Right atrium auricular region (tissue), 2 donors: ENCODE results near the gene MYH6. TPM values are rescaled to one million over a fixed set of nuclear protein-coding genes. Genes with fewer than 3 reads are reported as not detected.

Experiments used
- DNase-seq: peaks from one replicate; pipeline ENCODE4 v3.0.0-alpha.2; 2019; ENCODE audit warnings: low spot score
- H3K27ac ChIP-seq, 2 donors: fragments of 200-600 bp; sonication (generic); 1 replicate in 1 of 2; 2 replicates in 1 of 2; pipeline ENCODE4 v1.5.1; 2016 to 2019
- H3K27me3 ChIP-seq, 2 donors: fragments of 200-600 bp; sonication (generic); one replicate each; pipeline versions ENCODE4 v1.5.1 to v1.6.0; 2017 to 2019
- H3K36me3 ChIP-seq: fragments of 200-600 bp; sonication (generic); one replicate; pipeline ENCODE4 v1.5.1; 2016
- H3K4me1 ChIP-seq, 2 donors: fragments of 200-600 bp; sonication (generic); one replicate each; pipeline versions ENCODE4 v1.5.1 to v1.6.0; 2017 to 2019
- H3K4me3 ChIP-seq, 2 donors: fragments of 200-600 bp; sonication (generic); 1 replicate in 1 of 2; 2 replicates in 1 of 2; pipeline ENCODE4 v1.5.1; 2017 to 2019; ENCODE audit warnings: mild to moderate bottlenecking in 1 of 2, moderate library complexity in 1 of 2
- H3K9me3 ChIP-seq, 2 donors: fragments of 200-600 bp; sonication (generic); one replicate each; pipeline ENCODE4 v1.5.1; 2019
- total RNA-seq, 2 donors: library from RNA; depleted of rRNA; stranded (reverse); fragments of >200 nt; gene quantifications; one replicate each; pipeline ENCODE4 v1.1.0, GENCODE V29; 2016
- TF ChIP-seq, protein P1 (sequence below), 2 donors: fragments of 200-600 bp; sonication (generic); IDR thresholded peaks; one replicate each; pipeline ENCODE4 v1.5.1; 2019; ENCODE audit warnings: antibody characterized with exemption in 2 of 2

Gene MYH6
- total RNA-seq, 2 donors from 2014 or later = 8,253 to 13,240 TPM

DNA sequence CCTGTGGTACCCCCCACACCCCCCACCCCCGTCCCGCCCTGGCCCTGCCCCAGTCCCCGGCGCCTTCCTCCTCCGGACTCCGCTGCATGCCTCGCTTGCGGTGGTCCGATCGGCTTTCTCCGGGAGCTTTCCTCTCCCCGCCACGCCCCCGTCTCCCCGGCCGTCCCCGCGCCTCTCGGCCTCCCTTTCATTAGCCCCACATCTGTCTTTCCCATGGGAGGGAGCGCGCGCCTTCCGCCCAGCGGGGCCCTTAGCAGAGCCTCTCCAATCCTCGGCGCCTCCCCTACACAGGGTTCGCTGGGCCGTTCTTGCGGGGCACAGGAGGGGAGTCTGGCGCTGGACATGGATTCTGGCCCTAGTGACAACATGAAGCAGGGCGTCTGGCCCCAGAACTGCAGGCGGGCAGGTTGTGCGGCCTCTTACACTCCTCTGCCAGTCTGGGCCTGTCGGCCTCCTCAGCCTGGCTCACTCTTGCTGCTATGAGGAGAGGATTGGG, 41.6 kb downstream of the MYH6 start:
- H3K27ac ChIP-seq = peak overlapping the region; percentile 88 to 90
- H3K36me3 ChIP-seq = no peaks in the 10 kb centered on the region
- H3K9me3 ChIP-seq = no peaks in the 10 kb centered on the region
- peak overlapping the region; percentile 49 to 58 for H3K4me3 ChIP-seq
- no peak for DNase-seq
- no peaks in the 10 kb centered on the region for H3K27me3 ChIP-seq
- TF ChIP-seq, protein P1, sequence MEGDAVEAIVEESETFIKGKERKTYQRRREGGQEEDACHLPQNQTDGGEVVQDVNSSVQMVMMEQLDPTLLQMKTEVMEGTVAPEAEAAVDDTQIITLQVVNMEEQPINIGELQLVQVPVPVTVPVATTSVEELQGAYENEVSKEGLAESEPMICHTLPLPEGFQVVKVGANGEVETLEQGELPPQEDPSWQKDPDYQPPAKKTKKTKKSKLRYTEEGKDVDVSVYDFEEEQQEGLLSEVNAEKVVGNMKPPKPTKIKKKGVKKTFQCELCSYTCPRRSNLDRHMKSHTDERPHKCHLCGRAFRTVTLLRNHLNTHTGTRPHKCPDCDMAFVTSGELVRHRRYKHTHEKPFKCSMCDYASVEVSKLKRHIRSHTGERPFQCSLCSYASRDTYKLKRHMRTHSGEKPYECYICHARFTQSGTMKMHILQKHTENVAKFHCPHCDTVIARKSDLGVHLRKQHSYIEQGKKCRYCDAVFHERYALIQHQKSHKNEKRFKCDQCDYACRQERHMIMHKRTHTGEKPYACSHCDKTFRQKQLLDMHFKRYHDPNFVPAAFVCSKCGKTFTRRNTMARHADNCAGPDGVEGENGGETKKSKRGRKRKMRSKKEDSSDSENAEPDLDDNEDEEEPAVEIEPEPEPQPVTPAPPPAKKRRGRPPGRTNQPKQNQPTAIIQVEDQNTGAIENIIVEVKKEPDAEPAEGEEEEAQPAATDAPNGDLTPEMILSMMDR (IDR thresholded peaks at IDR 0.05) = no peak
- H3K4me1 ChIP-seq = peaks cover 0 to 31% of the 10 kb centered on the region in 2 donors

DNA sequence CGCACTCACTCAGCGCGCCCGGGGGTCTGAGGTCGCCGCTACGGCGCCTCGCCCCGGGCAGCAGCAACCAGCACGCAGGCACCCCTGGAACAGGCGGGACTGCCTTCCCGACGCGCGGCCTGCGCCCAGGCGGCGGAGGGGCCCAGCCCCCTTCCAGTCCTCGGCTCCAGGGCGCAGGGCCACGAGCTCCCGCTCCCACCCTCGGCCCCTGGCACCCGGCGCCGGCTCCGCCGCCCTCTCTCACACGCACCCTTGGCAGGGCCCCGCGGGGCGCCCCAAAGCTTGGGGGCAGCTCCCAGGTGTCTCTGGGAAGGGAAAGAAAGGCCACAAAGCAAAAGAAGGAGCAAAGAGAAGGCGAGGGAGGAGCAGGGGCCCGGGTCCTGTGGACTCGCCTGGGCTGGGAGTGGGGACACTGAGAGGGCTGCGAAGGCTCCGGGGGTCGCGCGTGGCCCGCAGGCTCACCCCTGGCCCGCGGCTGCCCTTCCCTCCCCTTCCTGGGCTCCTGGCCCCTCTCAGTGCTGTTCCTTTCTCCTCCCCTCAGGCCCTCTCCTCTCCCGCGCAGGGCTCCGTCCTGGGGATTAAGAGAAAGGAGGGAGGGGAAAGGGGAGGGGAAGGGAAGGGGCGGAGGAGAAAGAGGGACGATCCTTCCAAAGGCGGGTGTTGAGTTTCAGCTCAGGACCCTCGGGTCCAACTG, 42.2 kb downstream of the MYH6 start:
- H3K27ac ChIP-seq = peak overlapping the region; percentile 88 to 90
- TF ChIP-seq, protein P1 (IDR thresholded peaks at IDR 0.05) = no peak
- no peaks in the 10 kb centered on the region for H3K9me3 ChIP-seq
- peaks cover 0 to 31% of the 10 kb centered on the region in 2 donors for H3K4me1 ChIP-seq
- no peaks in the 10 kb centered on the region for H3K36me3 ChIP-seq
- H3K4me3 ChIP-seq = peak overlapping the region; percentile 49 to 58
- no peak for DNase-seq
- H3K27me3 ChIP-seq = no peaks in the 10 kb centered on the region

DNA sequence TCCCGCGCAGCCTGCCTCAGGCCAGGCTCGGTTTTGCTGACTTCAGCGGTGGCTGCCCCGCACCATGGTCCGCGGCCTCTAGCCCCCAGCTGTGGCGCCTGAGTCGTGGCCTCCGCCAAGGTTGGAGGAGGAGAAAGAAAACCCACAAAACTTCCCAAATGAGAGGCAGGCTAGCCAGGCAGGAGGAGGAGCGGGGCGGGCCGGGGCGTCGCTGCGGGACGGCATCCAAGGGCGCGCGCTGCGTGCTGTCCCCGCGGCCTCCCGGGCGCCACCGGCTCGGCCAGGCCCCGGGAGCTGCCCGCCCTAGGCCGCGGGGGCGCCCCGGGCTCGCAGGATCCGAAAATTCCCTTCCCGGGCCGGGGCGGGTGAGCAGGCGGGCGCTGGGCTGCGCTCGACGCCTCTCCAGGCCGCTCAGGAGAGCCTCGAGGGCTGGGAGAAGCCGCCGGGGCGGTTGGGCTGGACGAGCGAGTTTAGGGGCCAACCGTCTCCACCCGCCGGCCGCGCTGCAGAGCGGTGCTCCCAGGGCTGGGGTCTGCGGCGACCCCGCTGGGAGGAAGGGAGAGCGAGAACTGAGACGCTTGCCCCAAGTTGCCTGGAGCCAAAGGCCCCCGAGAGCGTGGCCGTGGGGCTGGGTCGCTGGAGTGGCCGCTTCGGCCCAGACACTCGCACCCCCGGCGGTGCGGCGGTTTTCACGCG, 42.9 kb downstream of the MYH6 start, which contains the start of gene EFS:
Gene EFS, minus strand, starts transcription at position 137 of the 696 bp plus-strand sequence. CDS start 147 bp downstream, outside the sequence.
- H3K36me3 ChIP-seq = no peaks in the 10 kb centered on the region
- no peak for DNase-seq
- H3K27me3 ChIP-seq = no peaks in the 10 kb centered on the region
- peak within 1 kb of the TSS; percentile 88 to 90 for H3K27ac ChIP-seq
- no peaks in the 10 kb centered on the region for H3K9me3 ChIP-seq
- peak within 1 kb of the TSS; percentile 49 to 58 for H3K4me3 ChIP-seq
- TF ChIP-seq, protein P1 (IDR thresholded peaks at IDR 0.05) = no peak
- H3K4me1 ChIP-seq = peaks cover 0 to 31% of the 10 kb centered on the region in 2 donors

DNA sequence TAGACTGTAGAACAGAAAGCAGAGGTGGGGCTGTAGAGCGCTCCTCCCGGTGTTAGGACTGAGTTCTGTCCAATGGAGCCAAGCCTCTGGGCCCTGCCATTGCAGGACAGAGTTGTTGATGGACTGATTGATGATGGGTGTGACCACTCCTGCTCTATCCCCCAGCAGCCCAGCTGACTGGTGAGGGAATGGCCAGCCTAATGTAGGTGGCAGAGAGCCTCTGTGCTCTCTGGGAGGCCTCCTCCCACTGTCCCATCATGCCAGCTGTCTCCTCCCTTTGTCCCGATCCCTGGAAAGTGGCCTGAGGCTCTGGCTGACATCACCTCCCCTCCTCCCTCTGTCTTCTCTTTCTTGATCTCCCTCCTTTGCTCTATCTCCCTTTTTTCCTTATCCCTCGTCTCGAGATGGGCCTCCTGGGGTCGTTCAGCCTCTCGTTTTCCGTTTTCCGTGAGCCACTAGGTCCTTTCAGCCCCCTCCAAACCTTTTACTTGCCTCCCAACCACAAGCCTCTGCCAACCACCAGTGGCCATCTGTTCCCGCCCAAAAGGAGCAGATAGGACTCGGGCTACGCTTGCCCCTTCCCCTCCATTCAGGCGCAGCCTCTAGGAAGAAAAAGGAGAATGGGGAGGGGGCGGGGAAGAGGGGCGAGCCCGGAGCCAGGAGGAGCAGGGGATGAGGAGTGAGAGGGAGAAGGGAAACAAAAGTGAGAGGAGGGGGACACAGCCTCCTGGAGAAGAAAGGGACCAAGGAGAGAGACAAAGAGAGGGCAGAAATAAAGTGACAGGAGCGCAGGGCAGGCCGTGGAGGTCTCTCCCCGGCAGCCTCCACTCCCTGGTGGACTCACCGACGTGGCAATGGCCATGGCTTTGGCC, 43.7 kb downstream of the MYH6 start:
- Histone ChIP-seq H3K4me3 (peak overlapping the region; percentile 49 to 58), H3K9me3 (no peaks in the 10 kb centered on the region), H3K27me3 (no peaks in the 10 kb centered on the region), H3K36me3 (no peaks in the 10 kb centered on the region), H3K27ac (peak overlapping the region; percentile 88 to 90), H3K4me1 (peaks cover 0 to 31% of the 10 kb centered on the region in 2 donors)
- peak; percentile 80 for DNase-seq
- TF ChIP-seq, protein P1 (IDR thresholded peaks at IDR 0.05) = no peak

DNA sequence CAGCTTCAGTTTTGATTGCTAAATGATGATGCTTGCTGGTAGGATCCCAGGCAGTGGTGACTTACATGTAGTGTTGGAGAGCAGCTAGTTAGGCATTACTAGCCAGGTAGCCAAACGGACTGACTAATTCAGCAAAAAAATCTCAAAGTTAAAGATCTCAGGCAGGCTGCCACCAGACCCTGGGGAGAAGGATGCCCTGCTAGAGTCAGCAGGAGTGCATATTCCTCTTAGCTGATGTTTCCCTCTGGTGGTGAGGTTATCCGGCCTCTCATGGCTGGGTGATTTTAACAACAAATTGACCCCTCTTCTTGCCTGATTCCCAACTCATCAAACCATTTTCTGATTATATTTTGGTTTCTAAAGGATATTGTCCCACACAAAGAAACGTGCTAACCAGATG, 45.9 kb downstream of the MYH6 start:
- Histone ChIP-seq H3K4me1 (peaks cover 0 to 38% of the 10 kb centered on the region in 2 donors), H3K4me3 (no peak overlapping the region), H3K27me3 (no peaks in the 10 kb centered on the region), H3K9me3 (no peaks in the 10 kb centered on the region), H3K36me3 (peaks cover 1% of the 10 kb centered on the region), H3K27ac (peak overlapping the region in 1 of 2 donors; percentile 51)
- TF ChIP-seq, protein P1 (IDR thresholded peaks at IDR 0.05) = no peak
- DNase-seq = no peak
